MM.1S (cell line): Measurements from ENCODE around the gene ANKRD10.

Experiments used
- DNase-seq: peaks from one replicate; pipeline ENCODE4 v3.0.0-alpha.2; 2015
- H2AFZ ChIP-seq: fragments of 300-600 bp; sonication (generic); 2 replicates; pipeline ENCODE4 v1.6.0; 2016; ENCODE audit warnings: antibody characterized with exemption, low read length
- H3F3A ChIP-seq: fragments of 300-600 bp; sonication (generic); 2 replicates; pipeline ENCODE4 v1.6.1; 2016; ENCODE audit warnings: mild to moderate bottlenecking, antibody characterized with exemption, low read length, moderate library complexity, mixed read lengths; ENCODE audit not compliant: insufficient read depth
- H3K27ac ChIP-seq: fragments of 300-600 bp; sonication (generic); 2 replicates; pipeline ENCODE4 v1.5.1; 2016; ENCODE audit warnings: mild to moderate bottlenecking, low read length
- H3K27me3 ChIP-seq: fragments of 300-600 bp; sonication (generic); replicated peaks from 2 replicates; pipeline ENCODE4 v1.6.0; 2016; ENCODE audit warnings: low read length; ENCODE audit not compliant: insufficient read depth
- H3K36me3 ChIP-seq: fragments of 300-600 bp; sonication (generic); replicated peaks from 2 replicates; pipeline ENCODE4 v1.6.1; 2016; ENCODE audit warnings: mild to moderate bottlenecking, low read length, mixed read lengths; ENCODE audit not compliant: insufficient read depth
- H3K4me1 ChIP-seq: fragments of 300-600 bp; sonication (generic); 2 replicates; pipeline ENCODE4 v1.6.1; 2016; ENCODE audit warnings: low read length, mixed read lengths
- H3K4me2 ChIP-seq: fragments of 300-600 bp; sonication (generic); 2 replicates; pipeline ENCODE4 v1.6.0; 2016; ENCODE audit warnings: low read depth, low read length
- H3K4me3 ChIP-seq: fragments of 300-600 bp; sonication (generic); 2 replicates; pipeline ENCODE4 v1.5.1; 2016; ENCODE audit warnings: low read length, mixed read lengths
- H3K79me2 ChIP-seq: fragments of 300-600 bp; sonication (generic); 2 replicates; pipeline ENCODE4 v1.6.1; 2016; ENCODE audit warnings: mixed run types, low read length, mixed read lengths
- H3K9ac ChIP-seq: fragments of 300-600 bp; sonication (generic); 2 replicates; pipeline ENCODE4 v1.6.1; 2016; ENCODE audit warnings: low read length, mixed read lengths
- H3K9me2 ChIP-seq: fragments of 300-600 bp; sonication (generic); replicated peaks from 2 replicates; pipeline ENCODE4 v1.6.1; 2016; ENCODE audit warnings: mild to moderate bottlenecking, low read length, mixed read lengths; ENCODE audit not compliant: insufficient read depth
- H3K9me3 ChIP-seq: fragments of 300-600 bp; sonication (generic); replicated peaks from 2 replicates; pipeline ENCODE4 v1.6.1; 2016; ENCODE audit warnings: mild to moderate bottlenecking, low read length, mixed read lengths; ENCODE audit not compliant: insufficient read depth
- H4K20me1 ChIP-seq: fragments of 300-600 bp; sonication (generic); 2 replicates; pipeline ENCODE4 v1.6.1; 2016; ENCODE audit warnings: mild to moderate bottlenecking, low read length, moderate library complexity, mixed read lengths; ENCODE audit not compliant: insufficient read depth
- EZH2 ChIP-seq: fragments of 300-600 bp; sonication (generic); optimal IDR thresholded peaks from 2 replicates; pipeline ENCODE3; 2017; ENCODE audit warnings: low read depth, mild to moderate bottlenecking, antibody characterized with exemption, low read length, mixed read lengths
- EZH2phosphoT487 ChIP-seq: fragments of 300-600 bp; sonication (generic); IDR thresholded peaks from 2 replicates; pipeline ENCODE4 v1.6.1; 2018; ENCODE audit warnings: antibody characterized with exemption, low read length
- TF ChIP-seq, protein P1 (sequence below): fragments of 300-600 bp; sonication (generic); IDR thresholded peaks from 2 replicates; pipeline ENCODE4 v1.5.1; 2016; ENCODE audit warnings: antibody characterized with exemption, low read length, mixed read lengths

ANKRD10 gene

DNA sequence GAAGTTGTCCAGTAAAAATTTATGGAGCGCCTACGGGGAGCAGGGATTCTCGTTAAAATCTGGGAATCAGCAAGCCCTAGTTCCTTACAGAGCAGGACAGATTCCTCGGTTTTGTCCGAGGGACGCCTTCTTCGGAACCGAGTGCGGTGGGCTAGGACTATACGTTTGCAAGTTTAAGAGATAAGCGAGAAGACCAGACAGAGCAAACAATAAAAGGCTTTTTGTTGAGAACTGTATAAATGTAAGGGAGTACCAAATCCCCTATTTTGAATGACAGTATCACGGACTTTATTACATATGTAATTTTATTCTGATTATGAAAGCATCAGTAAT, 971 bp upstream of the ANKRD10 start:
- H3K9me3 ChIP-seq = no peaks in the 10 kb centered on the region
- peak overlapping the region; percentile 88 for H3K9ac ChIP-seq
- no peak for DNase-seq
- H3K36me3 ChIP-seq = peaks cover under 1% of the 10 kb centered on the region; the same call in 1 of the 2 replicates
- no peaks in the 10 kb centered on the region for H3K27me3 ChIP-seq
- H3F3A ChIP-seq = peaks cover 29% of the 10 kb centered on the region
- TF ChIP-seq EZH2phosphoT487 (no peak), EZH2 (no peak)
- TF ChIP-seq, protein P1, sequence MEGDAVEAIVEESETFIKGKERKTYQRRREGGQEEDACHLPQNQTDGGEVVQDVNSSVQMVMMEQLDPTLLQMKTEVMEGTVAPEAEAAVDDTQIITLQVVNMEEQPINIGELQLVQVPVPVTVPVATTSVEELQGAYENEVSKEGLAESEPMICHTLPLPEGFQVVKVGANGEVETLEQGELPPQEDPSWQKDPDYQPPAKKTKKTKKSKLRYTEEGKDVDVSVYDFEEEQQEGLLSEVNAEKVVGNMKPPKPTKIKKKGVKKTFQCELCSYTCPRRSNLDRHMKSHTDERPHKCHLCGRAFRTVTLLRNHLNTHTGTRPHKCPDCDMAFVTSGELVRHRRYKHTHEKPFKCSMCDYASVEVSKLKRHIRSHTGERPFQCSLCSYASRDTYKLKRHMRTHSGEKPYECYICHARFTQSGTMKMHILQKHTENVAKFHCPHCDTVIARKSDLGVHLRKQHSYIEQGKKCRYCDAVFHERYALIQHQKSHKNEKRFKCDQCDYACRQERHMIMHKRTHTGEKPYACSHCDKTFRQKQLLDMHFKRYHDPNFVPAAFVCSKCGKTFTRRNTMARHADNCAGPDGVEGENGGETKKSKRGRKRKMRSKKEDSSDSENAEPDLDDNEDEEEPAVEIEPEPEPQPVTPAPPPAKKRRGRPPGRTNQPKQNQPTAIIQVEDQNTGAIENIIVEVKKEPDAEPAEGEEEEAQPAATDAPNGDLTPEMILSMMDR = no peak
- H4K20me1 ChIP-seq = no peaks in the 10 kb centered on the region; the same call in 1 of the 2 replicates
- H3K4me3 ChIP-seq = peak overlapping the region; percentile 80
- no peaks in the 10 kb centered on the region for H3K9me2 ChIP-seq
- peaks cover 19% of the 10 kb centered on the region for H3K4me1 ChIP-seq
- H2AFZ ChIP-seq = peak overlapping the region; percentile 80
- H3K79me2 ChIP-seq = peaks cover 38% of the 10 kb centered on the region
- peak overlapping the region; percentile 71; the same call in 1 of the 2 replicates for H3K27ac ChIP-seq
- peak overlapping the region; percentile 83; the same call in 1 of the 2 replicates for H3K4me2 ChIP-seq

DNA sequence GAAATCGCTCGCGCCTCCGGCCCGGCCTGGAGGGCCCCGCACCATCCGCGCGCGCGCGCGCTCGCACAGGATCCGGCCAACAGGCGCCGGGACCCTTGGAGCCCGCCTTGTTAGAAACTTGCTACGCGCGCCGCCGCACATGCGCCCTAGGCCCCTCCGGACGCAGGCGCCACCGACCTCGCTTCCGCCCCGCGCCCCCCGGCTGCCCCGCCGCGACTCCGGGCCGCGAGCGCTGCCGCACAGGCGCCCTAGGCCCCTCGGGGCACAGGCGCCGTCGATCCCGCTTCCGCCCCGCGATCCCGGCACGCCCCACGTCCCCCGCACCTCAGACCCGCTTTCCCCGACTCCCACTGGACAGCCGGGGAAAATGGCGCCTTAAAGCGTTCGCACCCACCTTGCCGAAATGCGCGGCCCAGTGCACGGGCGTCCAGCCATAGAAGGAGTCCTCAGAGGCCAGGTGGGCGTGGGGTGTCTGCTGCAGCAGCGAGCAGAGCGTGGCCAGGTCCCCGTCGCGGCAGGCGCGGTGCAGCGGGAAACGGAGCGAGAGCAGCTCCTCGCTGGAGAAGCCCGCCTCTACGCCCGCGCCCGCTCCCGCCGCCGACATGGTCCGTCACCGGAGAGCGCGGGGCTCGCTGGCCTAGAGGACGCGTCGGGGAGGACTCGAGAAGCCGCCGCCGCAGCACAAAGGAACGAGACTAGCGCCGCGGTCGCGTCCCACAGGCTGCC, 375 bp downstream of the ANKRD10 start:
- peak; percentile 78 for DNase-seq
- H4K20me1 ChIP-seq = peaks cover 3% of the 10 kb centered on the region; the same call in 1 of the 2 replicates
- TF ChIP-seq EZH2 (no peak), EZH2phosphoT487 (no peak)
- TF ChIP-seq, protein P1 = no peak
- peak overlapping the region; percentile 83 for H3K4me2 ChIP-seq
- no peaks in the 10 kb centered on the region for H3K27me3 ChIP-seq
- peak overlapping the region; percentile 98 for H3K9ac ChIP-seq
- peaks cover 10% of the 10 kb centered on the region; the same call in 1 of the 2 replicates for H3K36me3 ChIP-seq
- peak overlapping the region; percentile 82 for H2AFZ ChIP-seq
- no peaks in the 10 kb centered on the region for H3K9me3 ChIP-seq
- peak overlapping the region; percentile 99 for H3K4me3 ChIP-seq
- H3K79me2 ChIP-seq = peaks cover 51% of the 10 kb centered on the region
- H3K4me1 ChIP-seq = peaks cover 33% of the 10 kb centered on the region
- H3K9me2 ChIP-seq = no peaks in the 10 kb centered on the region
- H3K27ac ChIP-seq = peak overlapping the region; percentile 97
- H3F3A ChIP-seq = peaks cover 29% of the 10 kb centered on the region

DNA sequence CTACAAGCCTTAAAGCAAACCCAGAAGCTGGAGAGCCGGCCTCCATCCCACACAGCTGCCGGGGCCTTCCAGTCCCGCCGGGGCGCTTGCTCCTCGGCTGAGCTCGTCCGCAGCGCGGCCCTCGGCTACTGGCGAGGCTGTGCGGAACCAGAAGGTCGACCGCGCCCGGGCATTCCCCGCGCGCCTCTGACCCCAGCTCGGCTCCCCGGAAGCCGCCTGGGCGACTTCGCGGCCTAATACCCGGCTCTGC, 863 bp downstream of the ANKRD10 start:
- no peaks in the 10 kb centered on the region for H3K9me2 ChIP-seq
- H3K36me3 ChIP-seq = peaks cover 15% of the 10 kb centered on the region; the same call in 1 of the 2 replicates
- H3K27me3 ChIP-seq = no peaks in the 10 kb centered on the region
- peak overlapping the region; percentile 97 for H3K27ac ChIP-seq
- DNase-seq = no peak
- no peak overlapping the region for H2AFZ ChIP-seq
- H3K4me3 ChIP-seq = peak overlapping the region; percentile 99
- no peak for TF ChIP-seq EZH2
- TF ChIP-seq, protein P1 = no peak
- TF ChIP-seq EZH2phosphoT487 = no peak
- peaks cover 8% of the 10 kb centered on the region; the same call in 1 of the 2 replicates for H4K20me1 ChIP-seq
- H3K79me2 ChIP-seq = peaks cover 56% of the 10 kb centered on the region
- peak overlapping the region; percentile 83 for H3K4me2 ChIP-seq
- peaks cover 37% of the 10 kb centered on the region for H3K4me1 ChIP-seq
- H3F3A ChIP-seq = peaks cover 32% of the 10 kb centered on the region
- no peaks in the 10 kb centered on the region for H3K9me3 ChIP-seq
- peak overlapping the region; percentile 98 for H3K9ac ChIP-seq
